ENCODE results near the gene NPAS2.

NPAS2 gene

DNA sequence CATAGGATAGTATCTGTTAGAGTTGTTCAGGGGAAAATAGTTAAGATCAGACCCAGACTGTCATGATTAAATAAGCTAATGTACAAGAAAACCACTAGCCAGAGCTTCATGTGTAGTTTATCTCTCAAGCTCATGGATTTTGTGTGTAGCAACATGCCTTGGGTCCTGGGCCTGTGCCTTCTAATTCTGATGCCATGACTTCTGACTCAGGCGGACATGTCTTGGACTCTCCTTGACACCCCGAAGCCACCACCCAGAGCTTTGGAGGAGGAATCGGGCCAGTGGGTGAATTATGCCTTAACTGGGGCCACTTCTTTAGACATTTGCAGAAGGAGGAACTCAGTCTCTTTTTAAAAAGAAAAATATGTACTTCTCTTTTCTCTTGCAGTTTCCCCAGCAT is 68.7 kb downstream of the NPAS2 start:
- DNase-seq = no peak

DNA sequence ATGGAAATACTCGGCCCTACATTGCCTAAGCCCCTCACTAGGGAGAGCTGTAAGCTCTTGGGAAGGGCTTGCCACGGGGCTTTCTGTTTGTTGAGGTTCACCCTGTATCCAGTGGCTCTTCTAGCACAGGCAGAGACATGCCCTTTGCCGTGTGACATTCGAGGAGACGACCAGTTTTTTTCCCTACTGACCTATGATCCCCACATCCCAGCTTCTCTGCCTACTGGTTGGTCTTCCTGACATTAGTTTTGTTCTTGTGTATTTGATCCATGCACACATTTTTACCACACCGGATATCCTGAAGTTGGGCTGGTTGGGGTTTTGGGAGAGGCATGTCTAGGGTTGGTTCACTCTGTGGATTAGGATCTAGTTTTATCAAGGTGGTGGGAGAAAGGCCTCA is 69.3 kb downstream of the NPAS2 start:
- DNase-seq = no peak

DNA sequence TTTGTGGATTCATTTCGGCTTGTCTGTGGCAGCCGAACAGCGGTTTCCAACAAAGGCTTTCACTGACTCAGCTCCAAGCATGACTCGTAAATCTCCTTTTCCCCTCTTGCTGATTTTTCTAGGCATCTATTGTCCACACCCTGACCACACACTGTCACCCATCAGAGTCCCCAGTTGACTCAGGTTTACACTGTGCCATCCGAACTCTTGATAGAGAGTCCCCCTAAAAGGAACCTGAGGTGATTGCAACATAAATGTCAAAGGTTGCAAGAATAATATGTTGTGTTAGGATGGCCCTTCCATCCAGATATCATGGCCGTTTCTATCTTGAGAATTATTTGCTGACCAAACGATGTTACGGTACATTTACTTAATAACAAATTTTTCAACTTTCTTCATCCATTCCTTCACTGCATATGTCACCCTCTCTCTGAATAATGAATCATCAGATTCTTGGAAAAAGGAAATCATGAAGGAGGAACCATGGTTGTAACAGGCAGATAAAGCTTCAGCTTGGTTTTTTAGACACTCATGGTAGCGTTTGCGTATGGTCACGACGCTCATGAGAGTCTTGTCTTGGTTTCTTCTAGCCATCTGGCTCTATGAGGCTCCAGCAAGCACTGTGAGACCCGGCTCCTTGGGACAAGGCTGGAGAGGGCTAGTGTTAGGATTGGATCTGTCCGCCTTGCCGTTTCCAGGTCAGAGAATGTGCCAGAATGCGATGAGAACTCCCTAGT is 72.1 kb downstream of the NPAS2 start:
- DNase-seq = no peak

DNA sequence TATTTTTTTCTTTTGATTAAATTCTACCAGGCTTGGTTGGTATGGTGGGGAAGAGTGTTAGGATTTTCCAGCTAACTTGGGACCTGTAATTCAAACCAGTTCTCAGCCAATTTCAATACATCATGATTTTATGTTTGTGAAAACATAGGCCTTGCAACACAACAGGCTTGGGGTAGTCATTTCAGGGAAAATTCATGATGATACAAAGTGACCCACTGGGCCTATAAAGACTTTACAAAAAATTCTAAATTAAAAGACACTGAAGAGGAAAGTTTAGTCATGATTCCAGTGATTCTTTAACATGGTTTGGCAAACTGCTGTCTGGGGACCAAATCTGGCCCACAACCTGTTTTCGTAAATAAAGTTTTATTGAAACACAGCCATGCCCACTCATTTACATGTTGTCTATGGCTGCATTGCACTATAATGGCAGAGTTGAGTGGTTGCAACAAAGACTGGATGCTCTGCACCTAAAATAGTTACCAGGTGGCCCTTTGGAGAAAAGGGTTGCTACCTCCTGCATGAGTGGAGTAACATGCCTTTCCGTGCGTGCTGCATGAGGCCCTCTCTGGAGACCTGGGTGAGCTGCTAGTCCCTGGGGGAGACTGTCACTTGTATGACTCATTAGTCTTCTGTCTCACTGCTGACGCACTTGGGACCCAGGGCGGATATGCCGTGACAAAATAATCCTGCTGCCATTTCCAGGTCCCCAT is 73.6 kb downstream of the NPAS2 start:
- no peak for DNase-seq

DNA sequence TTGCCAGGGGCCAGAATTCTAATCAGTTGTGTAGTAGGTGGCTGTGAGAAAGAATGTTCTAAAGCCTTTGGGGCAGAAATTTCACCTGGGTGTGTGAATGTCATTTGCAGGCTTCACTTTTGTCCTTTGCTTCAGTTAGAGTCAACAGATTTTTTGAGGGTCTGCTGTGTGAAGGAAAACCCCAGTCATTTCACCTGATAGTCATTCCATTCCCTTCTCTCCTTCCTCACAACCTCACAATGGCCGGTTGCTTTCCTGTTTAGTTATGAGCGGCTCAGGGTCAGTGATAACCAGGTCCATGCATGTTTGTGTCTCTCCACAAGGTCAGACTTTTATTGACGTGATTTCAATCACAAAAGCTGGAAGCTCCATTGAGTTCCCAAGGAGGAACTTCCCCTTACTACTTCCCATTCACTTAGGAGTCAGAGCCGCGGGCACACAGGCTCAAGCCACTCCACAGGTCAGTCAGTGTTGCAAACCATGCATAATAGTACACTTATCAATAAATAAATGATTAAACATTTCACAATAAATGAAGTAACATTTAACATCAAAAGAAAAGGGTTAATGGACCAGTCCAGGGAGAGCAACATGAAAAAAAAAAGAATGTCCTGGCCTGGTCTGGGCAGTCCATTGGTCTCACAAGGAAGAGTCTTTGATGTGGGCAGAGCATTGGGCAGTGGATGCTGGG is 74.3 kb downstream of the NPAS2 start:
- no peak for DNase-seq

DNA sequence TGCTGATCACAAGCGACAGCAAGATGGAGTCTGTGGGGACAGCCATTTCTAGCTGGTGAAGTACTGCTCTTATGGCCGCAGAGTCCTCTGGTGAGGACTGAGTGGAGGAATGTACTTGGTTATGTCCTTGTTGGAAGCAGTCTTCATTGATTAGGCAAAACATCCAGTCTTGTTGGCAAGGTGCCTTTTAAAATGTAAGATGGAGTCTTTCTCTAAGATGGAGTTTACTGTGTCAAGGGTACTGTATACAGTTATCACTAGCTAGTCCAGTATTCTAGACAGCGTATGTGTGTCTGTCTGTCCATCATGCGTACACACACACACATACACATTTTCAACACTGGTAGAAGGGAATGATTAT is 74.8 kb downstream of the NPAS2 start:
- DNase-seq = no peak

DNA sequence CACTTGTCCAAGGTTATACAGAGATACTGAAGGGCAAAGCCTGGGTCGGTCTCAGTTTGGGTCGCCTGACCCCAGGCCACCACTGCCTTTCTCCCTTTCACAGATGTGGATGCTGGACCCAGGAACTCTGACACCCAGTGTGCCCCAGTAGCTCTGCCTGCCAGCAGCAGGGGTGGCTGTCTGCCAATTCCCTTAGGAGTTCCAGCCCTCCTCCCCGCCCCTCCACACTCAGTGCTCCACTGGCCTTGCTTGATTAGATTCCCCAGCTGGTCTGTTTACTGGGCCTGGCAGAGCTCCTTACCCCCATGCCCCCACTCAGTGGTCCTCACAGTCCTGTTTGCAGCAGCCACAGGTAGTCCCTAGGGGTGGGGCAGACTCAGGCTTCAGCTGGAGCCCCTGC is 75.5 kb downstream of the NPAS2 start:
- no peak for DNase-seq

DNA sequence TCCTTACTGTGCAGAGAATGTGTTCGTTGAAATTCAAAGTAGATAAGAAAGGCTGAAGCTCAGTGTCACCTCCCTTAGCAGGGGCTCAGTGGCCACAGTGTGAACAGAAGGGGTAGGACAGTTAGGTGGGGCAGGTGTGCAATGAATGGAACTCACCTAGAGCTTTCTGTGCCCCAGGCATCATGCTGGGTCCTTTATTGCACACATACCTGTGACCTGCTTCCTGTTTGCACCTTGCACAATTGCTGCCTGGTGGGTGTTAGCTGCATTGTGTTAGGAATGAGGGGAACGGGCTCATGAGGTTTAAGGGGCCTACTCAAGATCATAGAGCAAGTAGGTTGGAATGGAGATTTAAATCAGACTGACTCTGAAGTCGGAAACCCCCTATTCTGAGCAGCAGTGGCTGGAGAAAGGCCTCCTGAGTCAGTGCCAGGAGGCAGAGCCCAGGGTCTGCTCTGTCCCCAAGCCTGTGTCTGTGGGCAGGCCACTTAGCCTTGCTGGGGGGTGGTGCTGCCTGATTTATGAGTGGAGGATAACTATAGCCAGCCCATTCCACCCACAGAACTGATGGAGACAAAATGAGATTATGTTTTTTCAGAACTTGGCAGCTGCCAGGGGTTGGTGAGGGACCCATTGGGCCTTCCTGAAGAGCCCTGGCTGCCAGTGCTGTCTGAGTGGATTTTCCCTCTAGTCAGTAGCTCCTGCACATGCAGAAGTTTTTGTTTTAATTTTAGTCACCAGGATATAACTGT is 76.2 kb downstream of the NPAS2 start:
- DNase-seq = no peak

DNA sequence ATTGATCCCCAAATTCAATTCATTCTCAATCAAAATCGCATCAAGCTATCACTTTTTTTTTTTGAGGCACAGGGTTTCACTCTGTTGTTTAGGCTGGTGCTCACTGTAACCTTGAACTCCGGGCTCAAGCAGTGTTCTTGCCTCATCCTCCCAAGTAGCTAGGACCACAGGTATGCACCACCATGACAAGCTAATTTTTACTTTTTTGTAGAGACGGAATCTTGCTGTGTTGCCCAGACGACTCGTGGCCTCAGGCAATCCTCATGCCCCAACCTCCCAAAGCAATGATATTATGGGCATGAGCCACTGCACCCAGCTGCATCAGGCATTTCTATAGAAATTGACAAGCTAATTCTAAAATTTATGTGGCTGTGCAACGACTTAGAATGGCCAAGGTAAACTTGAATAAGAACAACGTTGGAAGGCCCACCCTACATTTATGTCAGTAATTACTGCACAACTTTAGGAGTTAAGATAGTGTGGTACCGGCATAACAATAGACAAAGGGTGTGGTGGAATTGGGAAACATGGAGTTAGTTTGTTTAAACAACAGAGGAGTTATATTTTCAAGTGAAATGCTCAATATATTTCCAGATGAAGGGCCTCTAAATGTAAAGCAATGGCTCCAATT is 78.2 kb downstream of the NPAS2 start:
- DNase-seq = no peak

DNA sequence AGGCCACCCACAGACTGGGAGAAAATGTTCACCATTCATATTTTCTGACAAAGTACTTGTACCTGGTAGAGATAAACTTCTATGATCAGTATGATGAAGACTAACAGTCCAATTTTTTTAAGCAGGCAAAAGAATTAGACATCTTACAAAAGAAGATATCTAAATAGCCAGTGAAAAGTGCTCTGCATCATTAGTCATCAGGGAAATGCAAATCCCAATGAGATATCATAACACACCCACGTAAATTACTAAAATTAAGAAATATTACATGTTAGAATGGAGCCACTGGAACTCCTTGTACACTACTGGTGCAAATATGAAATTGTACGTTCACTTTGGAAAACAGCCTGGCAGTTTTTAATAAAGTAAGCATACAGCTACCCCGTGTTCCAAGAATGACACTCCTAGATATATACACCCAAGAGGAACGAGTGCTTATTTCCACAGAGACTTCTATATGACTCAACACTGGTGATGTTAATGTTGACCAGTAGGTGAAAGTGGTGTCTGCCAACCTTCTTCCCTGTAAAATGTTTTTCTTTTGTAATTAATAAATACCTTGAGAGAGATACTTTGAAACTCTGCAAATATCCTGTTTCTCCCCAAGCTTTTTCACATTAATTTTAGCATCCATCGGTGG is 80.3 kb downstream of the NPAS2 start:
- DNase-seq = no peak

DNA sequence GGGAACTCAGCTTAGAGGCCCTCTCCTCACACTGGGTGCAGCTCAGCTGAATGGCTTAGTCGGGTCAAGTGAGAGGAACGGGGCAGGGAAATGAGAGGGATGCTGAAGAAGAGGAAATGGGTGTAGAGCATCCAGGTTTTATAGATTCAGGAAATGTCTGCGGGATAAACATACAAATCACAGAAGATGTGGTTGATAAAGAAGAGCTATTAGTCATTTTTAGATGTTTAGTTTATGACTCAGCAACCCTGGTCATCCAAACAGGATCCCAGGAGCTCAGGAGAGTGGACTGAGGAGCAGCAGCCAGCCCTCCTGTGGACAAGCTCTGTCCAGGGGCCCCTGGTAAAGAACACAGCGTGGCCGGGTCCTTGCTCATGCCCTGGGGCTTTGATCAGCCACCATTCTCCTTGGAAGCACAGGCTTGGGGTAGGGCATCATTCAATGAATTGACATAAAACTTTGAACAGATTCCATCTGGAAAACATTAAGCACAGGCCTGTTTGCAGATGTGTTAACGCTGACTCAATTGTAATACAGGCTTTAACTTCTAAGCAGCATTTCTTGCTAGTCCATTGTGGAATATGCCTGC is 83.0 kb downstream of the NPAS2 start:
- DNase-seq = no peak

DNA sequence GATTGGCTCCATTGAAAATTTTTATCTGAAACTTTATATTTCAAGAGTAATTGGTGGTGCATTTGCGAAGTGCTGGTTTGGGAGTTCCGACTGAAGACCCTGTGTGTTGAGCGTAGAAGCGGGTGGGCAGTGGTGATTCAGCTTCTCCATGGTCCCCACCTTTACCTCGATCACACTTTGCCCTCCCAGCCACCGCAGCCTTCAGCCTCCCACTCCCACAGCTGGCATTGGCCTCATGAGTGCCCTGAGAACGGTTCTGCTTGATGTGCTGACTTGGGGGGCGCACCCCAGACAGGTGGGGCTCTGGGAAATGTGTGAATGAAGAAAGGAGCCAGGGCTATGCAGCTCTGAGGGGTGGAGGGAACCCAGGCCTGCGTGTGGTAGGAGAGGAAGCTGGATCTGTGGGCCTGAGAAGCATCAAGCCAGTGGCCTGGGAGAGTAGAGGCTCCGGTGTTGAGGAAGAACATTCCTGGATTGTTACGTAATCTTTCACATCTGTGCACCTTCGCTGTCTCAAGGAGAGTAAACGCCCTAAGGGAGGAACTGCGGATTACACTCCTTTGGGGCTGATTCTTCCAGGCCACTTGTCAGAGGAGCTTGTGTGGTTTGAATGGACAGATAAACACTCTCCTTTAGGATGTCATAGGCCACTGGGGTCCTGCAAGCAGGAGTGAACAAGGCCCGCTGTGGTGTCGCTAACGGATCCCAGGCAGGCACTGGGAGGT is 83.8 kb downstream of the NPAS2 start:
- DNase-seq = no peak

DNA sequence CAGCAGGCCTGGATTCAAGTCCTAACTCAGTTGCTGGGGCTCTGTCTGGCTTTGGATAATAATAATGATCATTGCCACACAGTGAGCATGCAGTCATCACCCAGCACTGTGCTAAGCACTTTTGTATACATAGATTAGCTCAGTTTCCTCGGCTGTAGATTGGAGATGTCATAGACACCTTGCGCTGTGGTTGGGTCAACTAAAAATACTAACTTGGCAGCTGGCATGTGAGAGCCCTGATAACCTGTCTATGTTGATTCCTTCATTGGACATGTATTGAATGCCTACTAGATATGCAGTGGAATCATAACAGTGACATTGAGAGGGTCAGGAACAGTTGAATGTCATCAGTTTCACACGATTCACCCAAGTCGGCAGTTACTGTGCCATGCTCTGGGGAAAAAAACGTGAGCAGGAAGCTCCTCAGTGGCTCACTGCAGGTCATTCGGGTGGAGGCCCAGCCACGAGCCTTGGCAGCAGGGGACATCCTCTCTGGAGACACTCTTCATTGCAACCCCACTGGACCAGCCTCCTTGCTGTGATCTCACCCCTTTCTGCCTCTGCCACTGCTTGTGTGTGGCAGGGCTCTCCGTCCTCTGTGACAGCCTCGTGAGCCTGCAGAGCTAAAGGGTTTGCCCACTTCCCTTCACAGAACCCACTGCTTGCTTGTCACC is 85.3 kb downstream of the NPAS2 start:
- no peak for DNase-seq

DNA sequence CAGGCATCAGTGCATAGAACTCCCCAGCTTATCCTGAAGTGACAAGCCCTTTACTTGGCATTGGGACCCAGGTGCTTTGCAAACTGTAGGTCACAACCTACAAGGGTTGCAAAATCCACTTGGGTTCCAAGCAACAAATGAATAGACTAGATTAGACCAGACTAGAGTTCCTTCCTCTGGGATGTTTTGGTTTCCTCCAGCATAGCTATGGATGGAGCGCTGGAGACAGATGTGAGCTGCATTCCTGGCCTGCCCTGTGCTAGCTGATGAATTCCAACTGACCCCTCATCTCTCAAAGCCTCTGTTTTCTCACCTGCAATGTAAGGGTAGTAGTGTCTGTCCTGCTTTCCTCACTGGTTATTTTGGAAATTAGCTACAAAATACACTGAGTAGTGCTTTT is 86.2 kb downstream of the NPAS2 start:
- no peak for DNase-seq

DNA sequence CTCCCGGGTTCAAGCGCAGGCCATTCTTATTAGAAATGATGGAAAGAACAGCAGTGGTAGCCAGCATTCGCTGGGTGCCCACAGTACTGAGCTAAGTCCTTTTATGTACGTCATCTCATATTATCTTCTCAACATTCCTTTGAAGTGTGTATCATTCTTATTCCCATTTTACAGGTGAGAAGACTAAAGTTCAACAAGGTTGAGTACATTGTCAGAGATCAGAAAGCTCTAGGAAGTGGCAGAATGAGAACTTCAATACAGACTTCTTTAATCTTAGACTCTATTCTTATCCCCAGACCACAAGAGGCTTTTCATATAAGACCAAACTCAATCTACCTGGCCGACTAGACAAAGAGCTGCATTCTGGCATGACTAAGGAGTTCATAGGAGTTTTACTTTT is 86.7 kb downstream of the NPAS2 start:
- no peak for DNase-seq

DNA sequence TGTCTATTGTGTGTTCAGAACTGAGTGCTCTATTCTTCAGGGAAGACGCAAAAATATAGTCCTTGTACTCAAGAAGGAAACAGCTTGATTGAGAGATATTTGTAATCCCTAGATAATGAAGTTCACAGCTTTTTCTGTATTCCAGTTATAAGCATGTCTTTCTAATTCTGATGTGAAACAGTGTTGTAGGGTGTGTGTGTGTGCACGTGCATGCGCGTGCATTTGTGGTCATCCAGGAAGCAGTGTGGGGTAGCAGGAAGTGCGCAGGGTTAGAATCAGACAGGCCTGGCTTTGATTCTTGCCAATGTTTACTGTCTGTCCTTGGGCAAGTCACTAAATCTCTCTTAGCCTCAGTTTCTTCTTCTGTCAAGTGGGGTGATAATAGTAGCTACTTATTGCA is 87.9 kb downstream of the NPAS2 start:
- DNase-seq = no peak

DNA sequence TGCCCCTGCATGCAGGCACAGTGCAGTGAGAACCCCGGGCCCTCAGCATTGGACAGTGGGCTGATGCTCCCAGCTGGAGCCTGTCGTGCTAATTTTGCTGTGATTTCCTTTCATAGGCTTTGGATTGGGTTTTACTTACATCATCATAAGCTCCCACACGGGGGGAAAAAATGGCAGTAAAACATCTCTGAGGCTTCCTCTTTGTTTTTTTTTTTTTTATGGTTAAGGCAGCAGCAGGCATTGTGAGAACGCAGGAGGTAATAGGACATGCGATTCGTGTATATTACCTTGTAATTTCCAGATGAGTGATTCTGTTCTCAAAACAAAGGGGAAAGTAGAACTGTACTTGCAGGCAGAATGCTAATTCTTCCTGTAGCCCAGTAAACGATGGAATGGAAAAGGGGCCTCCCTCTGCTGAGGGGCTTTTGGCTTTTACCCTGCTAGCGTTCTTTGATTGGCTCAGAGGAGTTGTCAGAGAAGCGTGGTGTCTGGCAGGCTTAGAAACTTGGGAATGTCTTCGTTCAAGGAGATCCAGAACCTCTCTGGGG is 89.7 kb downstream of the NPAS2 start:
- DNase-seq = no peak

DNA sequence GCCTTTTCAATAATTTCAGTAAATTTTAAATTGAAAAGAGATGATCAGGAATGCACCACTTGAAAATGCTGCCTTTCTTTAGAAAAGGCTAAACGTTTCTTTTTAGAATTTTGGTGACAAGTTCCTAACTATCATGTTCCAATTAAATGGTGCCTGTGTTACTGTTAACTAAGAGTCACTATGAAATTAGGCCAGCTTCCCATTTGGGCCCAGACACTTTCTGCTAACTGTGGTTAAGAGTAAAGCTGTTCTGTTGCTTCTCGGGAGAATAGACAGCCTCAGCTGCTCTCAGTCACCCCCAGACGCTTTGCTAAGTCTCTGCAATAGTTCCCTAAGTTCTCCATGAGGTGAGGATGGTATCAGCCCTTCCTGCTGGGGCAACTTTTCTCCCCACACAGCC is 90.2 kb downstream of the NPAS2 start:
- no peak for DNase-seq

DNA sequence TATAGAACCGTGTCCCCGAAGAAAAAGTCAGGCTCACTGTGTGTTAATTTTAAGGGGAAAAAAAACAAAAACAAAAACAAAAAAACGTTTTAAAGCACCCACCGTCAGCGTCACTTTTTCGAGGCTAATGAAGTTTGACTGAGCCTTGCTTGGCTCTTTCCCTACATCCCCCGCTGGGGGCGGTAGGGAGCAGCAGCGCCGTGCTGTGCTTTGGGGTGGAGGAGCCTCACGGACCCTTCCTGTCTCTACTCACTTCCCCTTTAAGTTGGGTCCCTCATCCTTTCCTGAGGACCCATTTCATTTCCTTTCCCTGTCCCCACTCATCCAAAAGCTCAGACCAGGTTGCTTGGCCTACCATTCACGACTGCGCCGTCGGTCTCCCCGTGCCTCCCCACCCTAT is 99.4 kb downstream of the NPAS2 start:
- DNase-seq = no peak

DNA sequence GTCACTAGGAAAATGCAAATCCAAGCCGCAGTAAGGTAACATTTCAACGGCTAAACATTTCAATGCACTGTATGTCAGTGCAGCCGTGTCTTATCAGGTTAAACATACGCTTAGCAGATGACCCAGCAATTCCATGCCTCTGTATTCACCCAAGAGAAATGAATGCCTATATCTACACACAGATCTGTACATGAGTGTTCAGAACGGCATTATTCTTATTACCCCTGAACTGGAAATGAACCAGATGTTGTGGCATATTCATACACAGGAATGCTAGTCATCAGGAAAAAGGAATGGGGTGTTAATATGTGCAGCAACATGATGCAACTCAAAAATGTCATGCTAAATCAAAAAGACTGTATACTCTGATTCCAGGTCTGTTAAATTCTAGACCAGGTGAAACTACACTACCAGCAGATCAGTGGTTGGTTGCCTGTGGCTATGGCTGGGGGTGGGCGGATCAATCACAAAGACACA is 101.8 kb downstream of the NPAS2 start:
- DNase-seq = no peak

Measured in DMS79 treated with DMSO at 0.1 percent for 48 hours (cell line).